ENCODE results near the gene MARS1.

The MARS1 gene

DNA sequence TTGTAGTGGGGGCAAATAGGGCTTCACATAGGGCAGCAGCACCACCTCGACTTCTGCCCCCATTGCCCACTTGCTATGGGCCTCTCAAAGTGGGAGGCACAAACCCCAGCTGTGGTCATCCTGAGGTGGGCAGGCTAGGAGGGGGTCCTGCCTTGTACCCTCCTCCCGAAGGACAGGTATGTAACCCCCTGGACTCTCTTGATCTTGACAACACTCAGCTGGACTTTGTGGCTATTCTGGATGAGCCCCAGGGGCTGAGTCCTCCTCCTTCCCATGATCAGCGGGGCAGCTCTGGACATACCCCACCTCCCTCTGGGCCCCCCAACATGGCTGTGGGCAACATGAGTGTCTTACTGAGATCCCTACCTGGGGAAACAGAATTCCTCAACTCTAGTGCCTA is 16.2 kb upstream of the MARS1 start:
- no peak for TF ChIP-seq TAF1 (IDR thresholded peaks at IDR 0.05; ENCODE audit: borderline replicate concordance, insufficient read depth, low read length)
- no peak for TF ChIP-seq FOXP2 (optimal IDR thresholded peaks at IDR 0.05; ENCODE audit: borderline replicate concordance, extremely low read depth, extremely low read length, insufficient read depth)
- TF ChIP-seq POLR2AphosphoS5 (IDR thresholded peaks at IDR 0.05; ENCODE audit: low read depth, low read length) = no peak
- no peak for TF ChIP-seq SIN3A (IDR thresholded peaks at IDR 0.05; ENCODE audit: borderline replicate concordance, insufficient read depth, low read length)
- no peak for TF ChIP-seq REST (IDR thresholded peaks at IDR 0.05; ENCODE audit: insufficient read depth in 1 of 2, low read depth in 2 of 2, low read length in 2 of 2)

DNA sequence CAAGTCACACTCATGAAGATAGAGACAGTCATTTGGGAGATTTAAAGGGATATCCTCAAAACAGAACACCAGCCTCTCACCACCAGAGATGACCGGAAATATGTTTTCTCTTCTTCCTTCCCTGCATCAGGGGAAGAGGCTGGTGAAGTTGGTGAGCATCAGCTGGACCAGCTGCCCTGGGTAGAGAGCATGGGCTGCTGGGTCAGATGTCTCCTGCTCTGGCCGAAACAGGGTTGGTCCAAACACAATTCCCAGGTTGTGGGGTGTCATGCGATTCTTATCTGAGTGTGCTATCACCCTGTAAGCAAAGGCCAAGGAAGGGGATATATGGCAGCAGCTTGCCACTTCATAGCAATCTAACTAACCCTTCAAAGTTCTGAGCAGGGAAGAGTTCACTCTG is 15.5 kb upstream of the MARS1 start:
- TF ChIP-seq SIN3A (IDR thresholded peaks at IDR 0.05; ENCODE audit: borderline replicate concordance, insufficient read depth, low read length) (no peak), POLR2AphosphoS5 (IDR thresholded peaks at IDR 0.05; ENCODE audit: low read depth, low read length) (no peak), FOXP2 (optimal IDR thresholded peaks at IDR 0.05; ENCODE audit: borderline replicate concordance, extremely low read depth, extremely low read length, insufficient read depth) (no peak), TAF1 (IDR thresholded peaks at IDR 0.05; ENCODE audit: borderline replicate concordance, insufficient read depth, low read length) (no peak), REST (IDR thresholded peaks at IDR 0.05; ENCODE audit: insufficient read depth in 1 of 2, low read depth in 2 of 2, low read length in 2 of 2) (no peak)

- TF ChIP-seq POLR2AphosphoS5 (IDR thresholded peaks at IDR 0.05; ENCODE audit: low read depth, low read length) = no peak
- TF ChIP-seq SIN3A (IDR thresholded peaks at IDR 0.05; ENCODE audit: borderline replicate concordance, insufficient read depth, low read length) = no peak
- TF ChIP-seq REST (IDR thresholded peaks at IDR 0.05; ENCODE audit: insufficient read depth in 1 of 2, low read depth in 2 of 2, low read length in 2 of 2) = no peak
- TF ChIP-seq TAF1 (IDR thresholded peaks at IDR 0.05; ENCODE audit: borderline replicate concordance, insufficient read depth, low read length) = no peak
- TF ChIP-seq FOXP2 (optimal IDR thresholded peaks at IDR 0.05; ENCODE audit: borderline replicate concordance, extremely low read depth, extremely low read length, insufficient read depth) = no peak
Measured at GRCh38 chr12:57473392-57473791, 14.5 kb upstream of the MARS1 start.

DNA sequence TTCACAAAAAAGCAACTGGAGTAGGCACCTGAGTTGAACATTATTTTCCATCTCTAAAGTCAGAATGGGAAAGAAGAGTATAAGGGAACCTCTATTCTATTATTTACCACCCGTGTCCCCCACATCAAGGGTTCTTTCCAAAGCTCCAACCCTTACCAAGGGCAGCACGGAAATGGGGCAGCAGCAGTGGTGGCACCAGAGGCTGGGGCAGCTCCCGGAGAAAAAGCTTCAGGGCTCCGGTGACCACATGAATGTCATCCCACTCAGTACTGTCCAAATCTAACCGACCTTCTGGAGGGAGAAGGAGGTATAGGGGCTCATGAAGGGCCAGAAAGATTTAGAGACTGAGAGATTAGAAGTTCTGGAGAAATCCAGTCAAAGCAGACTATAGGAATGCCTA is 14.0 kb upstream of the MARS1 start:
- no peak for TF ChIP-seq FOXP2 (optimal IDR thresholded peaks at IDR 0.05; ENCODE audit: borderline replicate concordance, extremely low read depth, extremely low read length, insufficient read depth)
- no peak for TF ChIP-seq SIN3A (IDR thresholded peaks at IDR 0.05; ENCODE audit: borderline replicate concordance, insufficient read depth, low read length)
- TF ChIP-seq TAF1 (IDR thresholded peaks at IDR 0.05; ENCODE audit: borderline replicate concordance, insufficient read depth, low read length) = no peak
- TF ChIP-seq REST (IDR thresholded peaks at IDR 0.05; ENCODE audit: insufficient read depth in 1 of 2, low read depth in 2 of 2, low read length in 2 of 2) = no peak
- no peak for TF ChIP-seq POLR2AphosphoS5 (IDR thresholded peaks at IDR 0.05; ENCODE audit: low read depth, low read length)

- no peak for TF ChIP-seq POLR2AphosphoS5 (IDR thresholded peaks at IDR 0.05; ENCODE audit: low read depth, low read length)
Measured at GRCh38 chr12:57474430-57474829, 13.4 kb upstream of the MARS1 start.
